Panc1 (cell line): ENCODE data around the gene EFCAB7.

Experiments used
- CTCF ChIP-seq: fragments of 450-650 bp; IDR thresholded peaks from 2 replicates; pipeline ENCODE4 v1.5.1; 2017; ENCODE audit warnings: mild to moderate bottlenecking
- POLR2AphosphoS5 ChIP-seq: IDR thresholded peaks from 2 replicates; pipeline ENCODE4 v1.6.1; 2012; ENCODE audit warnings: mild to moderate bottlenecking, low read depth, low read length, moderate library complexity
- REST ChIP-seq, 2 experiments: IDR thresholded peaks; 2 replicates each; pipeline ENCODE4 v1.6.1; 2011 to 2012; ENCODE audit warnings: low read depth in 2 of 2, control low read depth in 1 of 2, low read length in 1 of 2, mild to moderate bottlenecking in 1 of 2, moderate library complexity in 1 of 2; ENCODE audit not compliant: insufficient read depth in 1 of 2

GRCh38 chr1:63487336-63488065 is 35.8 kb upstream of the EFCAB7 start:
- TF ChIP-seq CTCF (no peak), REST (IDR thresholded peaks at IDR 0.05; ENCODE audit: insufficient read depth in 1 of 2, low read depth in 2 of 2, low read length in 1 of 2) (no peak), POLR2AphosphoS5 (no peak)
